ENCODE data around the gene PIP4K2C.

PIP4K2C gene

GRCh38 chr12:57590864-57591781 lies at the start of gene PIP4K2C:
TSS of gene PIP4K2C (plus strand) at chr12:57591192. CDS start at chr12:57591290, 98 bp downstream.
- DNase-seq: peak; percentile 75

- no peak for DNase-seq
Observed at GRCh38 chr12:57541717-57542116, 49.3 kb upstream of the PIP4K2C start.

- DNase-seq: no peak
Observed at GRCh38 chr12:57543581-57543980, 47.4 kb upstream of the PIP4K2C start.

GRCh38 chr12:57545809-57546437 lies 45.1 kb upstream of the PIP4K2C start:
- DNase-seq: no peak

- DNase-seq: peak; percentile 90
Observed at GRCh38 chr12:57546438-57547287, 44.3 kb upstream of the PIP4K2C start, which contains the start of gene DCTN2. TSS of gene DCTN2 (minus strand) at chr12:57547192. CDS start at chr12:57547063, 129 bp downstream.

- no peak for DNase-seq
Observed at GRCh38 chr12:57547288-57548012, 43.5 kb upstream of the PIP4K2C start.

- DNase-seq: no peak
Observed at GRCh38 chr12:57548013-57548315, 43.0 kb upstream of the PIP4K2C start.

- no peak for DNase-seq
Observed at GRCh38 chr12:57548488-57548887, 42.5 kb upstream of the PIP4K2C start.

GRCh38 chr12:57549203-57549908 lies 41.6 kb upstream of the PIP4K2C start:
- DNase-seq: no peak

GRCh38 chr12:57549909-57550640 lies 40.9 kb upstream of the PIP4K2C start, which contains the start of gene KIF5A:
TSS of gene KIF5A (plus strand) at chr12:57550044. CDS start at chr12:57550272, 228 bp downstream.
- DNase-seq: peak; percentile 31

- no peak for DNase-seq
Observed at GRCh38 chr12:57550641-57551549, 40.1 kb upstream of the PIP4K2C start.

GRCh38 chr12:57551637-57552305 lies 39.2 kb upstream of the PIP4K2C start:
- DNase-seq: no peak

- no peak for DNase-seq
Observed at GRCh38 chr12:57552306-57552651, 38.7 kb upstream of the PIP4K2C start.

GRCh38 chr12:57552835-57553313 lies 38.1 kb upstream of the PIP4K2C start:
- DNase-seq: no peak

GRCh38 chr12:57553343-57554202 lies 37.4 kb upstream of the PIP4K2C start:
- DNase-seq: no peak

- DNase-seq: no peak
Observed at GRCh38 chr12:57554453-57554852, 36.5 kb upstream of the PIP4K2C start.

- DNase-seq: no peak
Observed at GRCh38 chr12:57554897-57555296, 36.1 kb upstream of the PIP4K2C start.

GRCh38 chr12:57558864-57559263 lies 32.1 kb upstream of the PIP4K2C start:
- DNase-seq: no peak
